ENCODE results near the gene CDH23. TPM values are rescaled to one million over a fixed set of nuclear protein-coding genes. Genes with fewer than 3 reads are reported as not detected.

CDH23 gene
- total RNA-seq, 1 experiment from 2014 or later = 0.37 TPM

GRCh38 chr10:71638822-71639719 lies 242.4 kb downstream of the CDH23 start:
- no peak for DNase-seq (ENCODE audit: low spot score)

GRCh38 chr10:71640607-71641006 lies 243.9 kb downstream of the CDH23 start:
- DNase-seq (ENCODE audit: low spot score) = no peak

- no peak for DNase-seq (ENCODE audit: low spot score)
Measured at GRCh38 chr10:71641449-71641848, 244.7 kb downstream of the CDH23 start.

- DNase-seq (ENCODE audit: low spot score) = no peak
Measured at GRCh38 chr10:71641986-71642385, 245.3 kb downstream of the CDH23 start.

GRCh38 chr10:71643904-71644303 lies 247.2 kb downstream of the CDH23 start:
- no peak for DNase-seq (ENCODE audit: low spot score)

GRCh38 chr10:71644307-71645180 lies 247.8 kb downstream of the CDH23 start:
- no peak for DNase-seq (ENCODE audit: low spot score)

- DNase-seq (ENCODE audit: low spot score) = no peak
Measured at GRCh38 chr10:71645185-71645584, 248.5 kb downstream of the CDH23 start.

- DNase-seq (ENCODE audit: low spot score) = no peak
Measured at GRCh38 chr10:71646037-71646436, 249.3 kb downstream of the CDH23 start.

GRCh38 chr10:71646592-71647292 lies 250.0 kb downstream of the CDH23 start:
- DNase-seq (ENCODE audit: low spot score) = no peak

- DNase-seq (ENCODE audit: low spot score) = no peak
Measured at GRCh38 chr10:71647526-71648253, 251.0 kb downstream of the CDH23 start.

GRCh38 chr10:71648254-71648932 lies 251.7 kb downstream of the CDH23 start:
- DNase-seq (ENCODE audit: low spot score) = no peak

GRCh38 chr10:71648933-71649320 lies 252.2 kb downstream of the CDH23 start:
- DNase-seq (ENCODE audit: low spot score) = no peak

GRCh38 chr10:71649631-71650030 lies 252.9 kb downstream of the CDH23 start:
- DNase-seq (ENCODE audit: low spot score) = no peak

- DNase-seq (ENCODE audit: low spot score) = no peak
Measured at GRCh38 chr10:71650397-71650796, 253.7 kb downstream of the CDH23 start.

GRCh38 chr10:71651428-71651827 lies 254.7 kb downstream of the CDH23 start:
- no peak for DNase-seq (ENCODE audit: low spot score)

GRCh38 chr10:71651928-71652327 lies 255.2 kb downstream of the CDH23 start:
- no peak for DNase-seq (ENCODE audit: low spot score)

- DNase-seq (ENCODE audit: low spot score) = no peak
Measured at GRCh38 chr10:71653044-71653443, 256.3 kb downstream of the CDH23 start.

GRCh38 chr10:71656220-71656619 lies 259.5 kb downstream of the CDH23 start:
- no peak for DNase-seq (ENCODE audit: low spot score)

GRCh38 chr10:71657604-71658466 lies 261.1 kb downstream of the CDH23 start:
- DNase-seq (ENCODE audit: low spot score) = no peak

GRCh38 chr10:71658467-71658745 lies 261.7 kb downstream of the CDH23 start:
- no peak for DNase-seq (ENCODE audit: low spot score)

Data from H4 (cell line).